HG03280 (cell line): Measurements from ENCODE around the gene PRKAR2A.
"Not testable (repeated sequence)": the region's sequence is repeated elsewhere in the genome, so short reads cannot be mapped to it uniquely, and the experiment has no call there.

Source experiments
- ATAC-seq: cut with Tn5 transposase; IDR thresholded peaks from one replicate; pipeline ENCODE4 v1.9.1; 2021; ENCODE audit warnings: mild to moderate bottlenecking, moderate library complexity; ENCODE audit not compliant: unreplicated experiment

The PRKAR2A gene

DNA sequence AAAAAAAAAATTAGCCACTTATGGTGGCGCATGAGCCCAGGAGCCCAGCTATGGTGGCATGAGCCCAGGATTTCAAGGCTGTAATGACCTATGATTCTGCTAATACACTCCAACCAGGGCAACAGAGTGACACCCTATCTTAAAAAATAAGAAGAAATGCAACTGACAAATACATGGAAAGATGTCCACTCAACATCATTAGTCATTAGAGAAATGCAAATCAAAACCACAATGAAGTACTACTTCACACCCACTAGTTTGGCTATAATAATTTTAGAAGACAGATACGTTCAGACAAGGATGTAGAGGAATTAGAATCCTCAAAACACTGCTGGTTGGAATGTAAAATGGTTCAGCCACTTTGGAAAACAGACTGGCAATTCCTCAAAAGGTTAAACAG, 10.5 kb downstream of the PRKAR2A start:
- no peak for ATAC-seq

DNA sequence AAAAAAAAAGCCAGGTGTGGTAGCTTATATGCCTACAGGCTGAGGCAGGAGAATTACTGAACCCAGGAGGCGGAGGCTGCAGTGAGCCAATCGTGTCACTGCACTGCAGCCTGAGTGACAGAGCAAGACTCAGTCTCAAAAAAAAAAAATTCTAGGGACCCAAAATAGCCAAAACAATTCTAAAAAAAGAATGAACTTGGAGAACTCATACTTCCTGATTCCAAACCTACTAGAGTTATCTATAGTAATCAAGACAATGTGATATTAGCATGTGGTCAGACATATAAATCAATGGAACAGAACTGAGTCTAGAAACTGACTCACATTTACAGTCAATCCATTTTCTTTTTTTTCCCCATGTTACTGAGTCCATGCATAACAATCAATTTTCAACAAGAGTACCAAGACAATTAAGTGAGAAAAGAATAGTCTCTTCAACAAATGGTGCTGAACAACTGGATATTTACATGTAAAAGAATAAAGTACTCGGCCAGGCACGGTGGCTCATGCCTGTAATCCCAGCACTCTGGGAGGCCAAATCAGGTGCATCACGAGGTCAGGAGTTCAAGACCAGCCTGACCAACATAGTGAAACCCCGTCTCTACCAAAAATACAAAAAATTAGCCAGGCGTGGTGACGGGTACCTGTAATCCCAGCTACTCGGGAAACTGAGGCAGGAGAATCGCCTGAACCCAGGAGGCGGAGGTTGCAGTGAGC, 11.9 kb downstream of the PRKAR2A start:
- no peak for ATAC-seq

DNA sequence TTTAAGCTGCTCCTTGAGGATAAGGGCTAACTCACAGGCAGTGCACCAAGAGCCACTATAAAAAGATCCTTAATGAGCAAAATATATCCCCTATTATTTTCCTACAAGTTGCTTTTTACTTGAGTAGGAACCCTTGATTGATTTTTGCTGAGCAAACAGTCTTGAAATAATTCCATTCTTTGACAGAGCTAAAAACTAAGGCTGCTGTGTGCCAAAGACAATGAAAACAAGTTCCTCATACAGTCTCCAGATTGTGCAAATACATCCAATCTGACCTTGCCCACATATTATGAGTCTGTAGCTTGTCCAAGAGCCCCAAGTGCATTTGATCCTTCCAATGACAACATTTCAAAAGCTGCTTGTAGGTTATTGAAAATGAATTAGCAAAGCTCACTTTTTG, 15.0 kb downstream of the PRKAR2A start:
- no peak for ATAC-seq

DNA sequence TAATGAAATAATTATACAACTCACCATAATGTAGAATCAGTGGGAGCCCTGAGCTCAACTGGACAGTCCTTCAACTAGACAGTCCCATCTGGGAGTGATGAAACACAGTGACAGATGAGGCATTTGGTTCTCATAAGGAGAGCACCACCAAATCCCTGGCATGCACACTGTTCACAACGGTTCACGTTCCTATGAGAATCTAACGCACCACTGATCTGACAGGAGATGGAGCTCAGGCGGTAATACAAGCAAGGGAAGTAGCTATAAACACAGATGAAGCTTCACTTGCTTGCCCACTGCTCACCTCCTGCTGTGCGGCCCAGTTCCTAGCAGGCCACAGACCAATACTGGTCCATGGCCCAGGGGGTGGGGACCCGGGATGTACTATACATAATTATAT, 17.0 kb downstream of the PRKAR2A start:
- ATAC-seq: no peak

DNA sequence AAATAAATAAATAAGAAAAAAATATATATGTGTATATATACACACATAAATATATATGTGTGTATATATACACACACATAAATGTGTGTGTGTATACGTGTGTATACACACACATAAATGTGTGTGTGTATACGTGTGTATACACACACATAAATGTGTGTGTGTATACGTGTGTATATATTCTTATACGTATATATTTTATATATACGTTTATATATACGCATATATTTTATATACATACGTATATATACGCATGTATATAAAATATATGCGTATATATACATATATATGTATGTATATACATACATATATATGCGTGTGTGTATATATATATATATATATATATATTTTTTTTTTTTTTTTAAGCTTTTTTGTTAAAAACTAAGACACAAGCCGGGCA, 18.1 kb downstream of the PRKAR2A start:
- ATAC-seq: not testable (repeated sequence)

DNA sequence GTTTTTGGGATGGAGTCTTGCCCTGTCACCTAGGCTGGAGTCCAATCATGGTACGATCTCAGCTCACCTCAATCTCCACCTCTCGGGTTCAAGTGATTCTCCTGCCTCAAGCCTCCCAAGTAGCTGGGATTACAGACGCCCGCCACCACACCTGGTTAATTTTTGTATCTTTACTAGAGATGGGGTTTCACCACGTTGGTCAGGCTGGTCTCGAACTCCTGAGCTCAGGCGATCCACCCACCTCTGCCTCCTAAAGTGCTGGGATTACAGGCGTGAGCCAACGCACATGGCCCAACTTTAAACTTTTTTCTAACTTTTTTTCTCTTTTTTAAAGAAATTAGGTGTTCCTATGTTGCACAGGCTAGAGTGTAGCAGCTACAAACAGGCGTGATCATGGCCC, 19.8 kb downstream of the PRKAR2A start:
- not testable (repeated sequence) for ATAC-seq

DNA sequence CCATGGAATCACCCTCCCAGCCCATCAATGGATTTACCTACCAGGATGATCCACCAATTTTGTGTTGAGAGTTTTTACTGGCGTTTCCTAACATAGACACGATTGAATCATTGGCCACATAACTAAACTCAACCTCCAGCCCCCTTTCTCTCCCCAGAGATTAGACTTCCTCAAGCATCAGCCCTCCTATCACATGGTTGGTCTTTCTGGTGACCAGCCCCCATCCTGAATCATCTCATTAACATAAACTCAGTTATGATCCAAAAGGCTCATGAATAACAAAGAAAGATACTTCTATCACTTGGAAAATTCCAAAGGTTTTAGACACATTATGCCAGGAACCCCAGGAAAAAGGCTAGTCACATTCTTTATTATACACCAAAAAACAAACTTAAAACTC, 21.2 kb downstream of the PRKAR2A start:
- no peak for ATAC-seq

DNA sequence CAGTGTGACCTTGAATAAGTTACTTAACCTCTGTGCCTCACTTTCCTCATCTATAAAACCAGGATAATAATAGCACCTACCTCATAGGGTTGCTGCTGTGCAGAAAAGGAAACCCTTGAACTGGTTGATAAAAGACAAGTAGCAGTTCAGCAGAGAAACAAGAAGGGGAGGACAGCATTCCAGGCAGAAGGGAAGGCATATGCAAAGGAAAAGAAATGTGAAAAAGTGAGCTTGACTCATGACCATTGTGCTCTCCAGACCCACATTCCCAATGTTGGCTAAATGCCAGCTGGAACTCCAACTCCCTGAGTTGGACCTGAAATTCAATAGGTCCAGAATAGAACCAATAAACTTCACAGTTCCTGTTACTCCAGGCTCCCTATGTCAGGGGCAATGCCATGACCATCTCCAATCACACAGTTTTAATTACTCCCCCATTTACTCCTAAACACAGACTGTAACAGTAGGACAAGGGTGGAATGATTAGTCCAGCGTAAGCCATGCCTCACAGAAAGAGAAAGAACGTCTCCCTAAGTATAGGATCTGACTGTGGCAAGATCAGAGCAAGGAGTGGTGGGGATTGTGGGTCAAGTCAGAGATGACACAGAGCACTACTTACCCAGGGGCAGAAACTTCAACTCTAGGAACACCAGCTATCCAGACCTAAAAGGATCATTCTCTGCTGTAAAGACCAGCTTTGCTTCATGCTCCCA, 26.9 kb downstream of the PRKAR2A start:
- no peak for ATAC-seq

DNA sequence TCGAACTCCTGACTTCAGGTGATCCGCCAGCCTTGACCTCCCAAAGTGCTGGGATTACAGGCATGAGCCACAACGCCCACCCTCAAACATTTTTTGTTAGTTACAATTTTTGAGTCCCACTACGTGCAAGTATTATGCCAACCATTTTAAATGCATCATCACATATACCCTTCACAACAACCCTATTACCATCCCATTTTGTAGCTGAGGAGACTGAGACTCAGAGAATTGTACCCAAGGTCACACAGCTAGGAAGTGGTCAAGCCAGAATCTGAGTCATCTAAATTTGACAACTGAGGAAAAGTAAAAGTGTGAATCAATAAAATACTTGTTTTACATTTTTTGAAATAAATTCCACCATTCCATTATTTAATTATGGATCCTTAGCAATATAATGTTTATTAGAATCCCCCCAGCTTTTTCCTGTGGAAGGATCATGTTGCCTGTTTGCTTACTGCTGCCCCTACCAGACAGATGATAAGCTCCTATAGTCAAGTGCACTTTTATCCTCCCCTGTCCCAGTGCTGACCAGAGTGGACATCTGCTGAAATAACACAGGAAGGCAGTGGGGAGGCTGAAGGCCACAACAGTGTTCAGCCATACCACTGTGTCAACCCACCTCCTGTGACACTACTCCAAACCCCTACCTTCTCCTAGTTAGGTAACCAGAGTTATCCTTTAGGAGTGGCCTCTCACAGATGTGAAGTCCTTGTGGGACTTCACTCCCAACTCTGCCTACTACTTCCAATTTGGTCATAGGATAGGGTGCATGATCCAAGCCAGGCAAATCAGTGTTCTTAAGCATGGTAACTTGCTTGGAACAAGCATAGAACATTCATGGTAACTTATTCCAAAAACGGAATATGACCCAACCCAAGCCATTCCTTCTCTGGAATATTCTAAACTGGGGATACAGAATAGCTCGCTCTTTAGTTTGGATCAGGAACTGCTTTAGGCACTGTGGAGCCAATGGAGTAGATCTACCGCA, 28.1 kb downstream of the PRKAR2A start:
- ATAC-seq: no peak

DNA sequence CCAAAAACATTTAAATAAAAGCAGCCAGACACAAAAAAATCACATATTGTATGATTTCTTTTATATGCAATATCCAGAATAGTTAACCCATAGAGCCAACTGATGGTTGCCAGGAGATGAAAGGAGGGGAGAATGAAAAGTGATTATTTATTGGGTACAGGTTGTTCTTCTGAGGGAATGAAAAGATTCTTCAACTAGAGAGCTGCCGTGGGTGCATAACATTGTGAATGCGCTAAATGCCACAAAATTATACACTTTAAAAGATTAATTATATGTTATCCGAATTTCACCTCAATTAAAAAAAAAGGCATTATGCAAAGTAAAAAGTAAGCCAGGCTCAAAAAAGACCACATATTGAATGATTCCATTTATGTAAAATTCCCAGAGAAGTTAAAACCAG, 36.1 kb downstream of the PRKAR2A start:
- no peak for ATAC-seq

DNA sequence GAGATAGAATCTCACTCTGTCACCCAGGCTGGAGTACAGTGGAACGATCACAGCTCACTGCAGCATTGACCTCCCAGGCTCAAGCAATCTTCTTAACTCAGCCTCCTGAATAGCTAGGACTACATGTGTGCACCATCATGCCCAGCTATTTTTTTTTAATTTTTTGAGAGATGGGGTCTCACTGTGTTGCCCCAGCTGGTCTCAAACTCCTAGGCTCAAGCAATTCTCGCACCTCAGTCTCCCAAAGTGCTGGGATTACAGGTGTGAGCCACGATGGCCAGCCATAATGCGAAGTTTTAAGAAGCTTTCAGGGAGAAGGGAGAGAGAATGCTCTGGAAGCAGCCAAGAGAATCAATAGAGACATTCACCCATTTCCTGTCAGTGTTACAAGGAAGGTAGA, 42.7 kb downstream of the PRKAR2A start:
- no peak for ATAC-seq

DNA sequence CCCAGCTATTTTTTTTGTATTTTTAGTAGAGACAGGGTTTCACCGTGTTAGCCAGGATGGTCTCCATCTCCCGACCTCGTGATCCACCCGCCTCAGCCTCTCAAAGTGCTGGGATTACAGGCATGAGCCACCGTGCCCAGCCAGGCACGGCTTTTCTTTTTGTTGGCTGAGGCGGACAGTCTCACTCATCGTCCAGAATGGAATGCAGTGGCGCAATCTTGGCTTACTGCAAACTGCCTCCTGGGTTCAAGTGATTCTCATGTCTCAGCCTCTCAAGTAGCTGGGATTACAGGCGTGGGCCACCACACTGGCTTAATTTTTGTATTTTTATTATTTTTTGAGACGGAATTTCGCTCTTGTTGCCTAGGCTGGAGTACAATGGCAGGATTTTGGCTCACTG, 46.8 kb downstream of the PRKAR2A start:
- ATAC-seq: not testable (repeated sequence)

DNA sequence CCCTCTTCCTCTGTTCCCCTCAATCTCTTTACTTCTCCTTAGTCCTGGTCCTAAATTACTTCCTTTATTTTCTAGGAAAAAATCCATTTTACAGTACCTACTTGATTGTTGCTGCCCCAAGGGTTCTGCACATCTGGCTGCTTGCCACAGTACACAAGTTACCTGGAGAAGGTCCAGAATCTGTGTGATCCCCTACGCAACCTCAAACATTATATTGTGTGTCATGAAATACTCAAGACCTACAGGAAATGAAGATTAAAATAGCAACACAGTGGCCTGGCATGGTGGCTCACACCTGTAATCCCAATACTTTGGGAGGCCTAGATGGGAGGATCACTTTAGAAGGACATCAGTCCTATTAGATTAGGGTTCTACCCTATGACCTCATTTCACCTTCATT, 48.7 kb downstream of the PRKAR2A start:
- no peak for ATAC-seq

DNA sequence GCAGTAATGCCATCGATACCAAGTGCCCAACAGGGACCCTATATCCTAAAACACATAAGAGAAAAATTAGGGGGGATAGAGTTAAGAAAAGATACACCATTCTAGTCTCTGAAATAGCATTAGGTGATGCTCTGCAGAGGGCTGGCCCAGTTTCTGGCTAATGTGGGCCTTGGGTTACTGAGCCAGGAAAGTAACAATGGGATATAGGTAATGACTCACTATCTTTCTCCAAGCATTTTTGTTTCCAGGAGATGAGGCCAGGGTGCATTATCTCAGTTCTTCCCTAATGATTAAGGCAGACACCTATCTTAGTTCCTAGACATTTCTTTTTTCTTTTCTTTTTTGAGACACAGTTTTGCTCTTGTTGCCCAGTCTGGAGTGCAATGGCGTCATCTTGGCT, 50.0 kb downstream of the PRKAR2A start:
- ATAC-seq: no peak

DNA sequence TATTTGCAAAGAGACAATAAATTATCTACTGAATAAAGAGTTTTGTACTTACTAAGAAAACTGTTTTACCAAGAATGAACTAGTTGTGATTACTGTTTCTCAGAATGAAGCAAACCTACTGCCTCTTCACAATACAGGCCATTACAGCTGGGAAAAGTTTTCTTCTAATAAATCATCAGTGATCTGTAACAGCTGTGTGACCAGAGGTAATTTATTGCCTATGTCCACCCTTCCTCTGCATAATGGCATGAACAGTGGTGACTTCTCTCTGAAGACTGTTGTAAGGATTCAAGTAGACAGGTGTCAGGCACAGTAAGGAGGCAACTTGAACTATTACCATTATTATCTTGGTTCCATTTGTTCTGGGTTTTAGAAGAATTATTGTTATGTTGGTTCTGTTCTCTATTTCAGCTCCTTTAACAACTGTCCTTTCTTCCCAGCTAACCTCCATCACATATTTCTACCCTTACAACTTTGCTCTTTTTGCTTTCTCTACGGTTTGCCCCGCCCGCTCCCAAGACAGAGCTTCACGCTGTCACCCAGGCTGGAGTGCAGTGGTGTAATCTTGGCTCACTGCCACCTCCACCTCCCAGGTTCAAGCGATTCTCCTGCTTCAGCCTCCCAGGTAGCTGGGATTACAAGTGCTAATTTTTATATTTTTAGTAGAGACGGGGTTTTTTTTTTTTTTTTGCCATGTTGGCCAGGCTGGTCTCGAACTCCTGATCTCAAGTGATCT, 51.5 kb downstream of the PRKAR2A start:
- ATAC-seq: no peak

DNA sequence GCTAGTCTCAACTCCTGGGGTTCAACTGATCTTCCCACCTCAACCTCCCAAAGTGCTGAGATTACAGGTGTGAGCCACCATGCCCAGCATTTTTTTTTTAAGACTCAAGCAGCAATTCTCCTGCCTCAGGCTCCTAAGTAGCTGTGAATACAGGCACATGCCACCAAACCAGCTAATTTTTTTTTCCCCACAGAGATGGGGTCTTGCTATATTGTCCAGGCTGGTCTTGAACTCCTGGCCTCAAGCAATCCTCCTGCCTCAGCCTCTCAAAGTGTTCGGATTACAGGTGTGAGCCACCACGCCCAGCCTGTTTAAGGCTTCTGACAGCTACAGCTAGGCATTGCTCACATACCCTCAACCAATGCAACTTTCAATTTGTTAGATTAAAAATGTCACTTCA, 54.2 kb downstream of the PRKAR2A start:
- ATAC-seq: not testable (repeated sequence)

DNA sequence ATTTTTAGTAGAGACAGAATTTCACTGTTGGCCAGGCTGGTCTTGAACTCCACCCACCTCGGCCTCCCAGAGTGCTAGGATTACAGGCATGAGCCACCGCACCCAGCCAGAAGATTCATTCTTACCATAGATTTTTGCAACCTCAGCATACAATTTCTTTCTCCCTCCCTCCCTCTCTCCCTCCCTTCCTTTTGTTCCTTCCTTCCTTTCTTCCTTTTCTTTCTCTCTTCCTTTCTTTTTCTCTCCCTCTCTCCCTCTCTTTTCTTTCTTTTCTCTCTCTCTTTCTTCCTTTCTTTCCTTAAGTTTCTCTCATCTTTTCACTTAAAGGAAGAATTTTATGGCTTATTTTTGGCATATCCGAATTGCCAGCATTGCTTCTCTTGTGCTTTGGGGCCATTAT, 58.0 kb downstream of the PRKAR2A start:
- ATAC-seq: no peak

DNA sequence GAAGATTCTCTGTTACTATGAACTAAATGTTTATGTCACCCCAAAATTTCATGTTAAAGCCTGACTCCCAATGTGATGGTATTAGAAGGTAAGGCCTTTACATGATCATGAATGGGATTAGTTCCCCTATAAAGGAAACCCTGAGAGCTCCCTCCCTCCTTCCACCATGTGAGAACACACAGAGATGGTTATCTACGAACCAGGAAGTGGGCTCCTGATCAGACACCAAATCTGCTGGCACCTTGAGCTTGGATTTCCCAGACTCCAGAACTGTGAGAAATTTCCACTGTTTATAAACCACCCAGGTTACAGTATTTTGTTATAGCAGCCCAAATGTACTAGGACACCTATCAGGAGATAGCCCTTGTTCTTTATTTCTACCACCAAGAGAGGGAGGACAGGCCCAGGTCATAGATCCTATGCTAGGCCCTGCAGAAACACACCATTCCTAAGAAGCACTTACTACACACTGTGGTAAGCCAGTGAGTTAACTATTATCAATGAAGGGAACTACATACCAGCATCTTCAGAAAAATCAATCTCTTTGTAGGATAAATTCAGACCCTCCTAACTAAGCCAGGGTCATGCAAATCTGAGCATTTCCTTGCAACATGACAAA, 59.0 kb downstream of the PRKAR2A start:
- no peak for ATAC-seq

DNA sequence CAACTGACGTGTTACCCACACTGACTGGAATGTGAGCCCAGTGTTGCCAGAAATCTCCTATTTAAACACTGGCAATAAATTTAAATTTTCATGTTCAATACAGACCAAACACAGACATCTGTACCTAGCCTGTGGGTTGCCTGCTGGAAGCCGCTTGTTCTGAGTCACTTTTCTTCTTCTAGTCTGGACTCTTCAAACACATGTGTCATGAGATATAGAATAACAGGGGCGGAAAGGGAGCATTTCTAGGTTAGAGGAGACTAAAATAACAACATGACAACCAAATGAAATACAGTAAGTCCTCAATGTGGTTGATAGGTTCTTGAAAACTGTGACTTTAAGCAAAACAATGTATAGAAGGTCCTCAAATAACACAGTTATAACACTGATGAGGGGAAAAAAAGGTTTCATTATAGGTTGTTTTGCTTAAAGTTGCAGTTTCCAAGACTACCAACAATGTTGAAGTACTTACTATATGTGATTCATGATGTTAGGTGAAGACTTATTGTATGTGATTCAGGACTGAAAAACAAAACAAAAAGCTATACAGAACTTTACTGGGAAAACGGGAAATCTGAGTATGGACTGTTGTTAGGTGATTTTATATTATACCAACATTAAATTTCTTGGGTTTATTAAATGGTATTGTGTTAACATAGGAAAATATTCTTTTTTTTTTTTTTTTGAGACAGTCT, 63.1 kb downstream of the PRKAR2A start:
- ATAC-seq: no peak

DNA sequence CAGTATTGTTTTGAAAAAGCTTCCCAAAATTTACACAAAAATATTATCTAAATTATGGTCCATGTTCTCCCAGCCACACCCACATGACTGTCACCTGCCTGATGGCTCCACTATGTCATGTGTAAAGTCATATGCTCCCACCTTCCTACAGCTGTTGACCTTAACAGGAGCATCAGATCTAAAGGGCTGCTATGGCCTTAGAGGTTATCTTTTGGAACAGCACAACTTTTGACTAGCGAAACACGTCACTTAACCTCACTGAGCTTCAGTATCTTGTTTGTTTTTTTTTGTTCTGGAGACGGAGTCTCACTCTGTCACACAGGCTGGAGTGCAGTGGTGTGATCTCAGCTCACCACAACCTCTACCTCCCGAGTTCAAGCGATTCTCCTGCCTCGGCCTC, 64.4 kb downstream of the PRKAR2A start:
- no peak for ATAC-seq
